GM19397 (cell line): ENCODE data around the gene CTNND2.

Experiments used
- ATAC-seq: cut with Tn5 transposase; IDR thresholded peaks from one replicate; pipeline ENCODE4 v1.9.1; 2021; ENCODE audit warnings: mild to moderate bottlenecking, moderate library complexity; ENCODE audit not compliant: unreplicated experiment

The CTNND2 gene

DNA sequence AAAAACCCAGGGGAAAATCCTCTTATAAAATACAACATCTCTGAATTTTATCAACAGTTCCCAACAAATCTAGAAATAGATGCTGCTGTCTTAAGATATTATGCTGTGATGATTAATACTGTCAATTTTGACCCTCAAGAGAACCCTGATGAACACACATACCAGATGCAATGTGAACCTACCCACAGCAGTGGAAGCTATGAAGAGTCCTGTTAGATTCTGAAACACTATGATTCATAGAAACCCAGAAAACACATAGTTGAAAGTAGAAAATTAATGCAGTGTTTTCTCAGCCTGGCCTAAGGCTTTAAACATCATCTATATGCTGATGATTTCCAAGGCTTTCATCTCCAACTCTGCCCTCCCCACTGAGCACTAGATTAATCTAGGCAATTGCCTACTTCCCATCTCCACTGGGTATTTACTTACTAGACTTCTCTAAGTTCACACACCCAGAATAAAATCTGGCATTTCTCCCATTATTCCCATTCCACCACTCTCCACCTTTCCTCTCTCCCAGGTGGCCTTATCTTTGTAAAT is 296.2 kb downstream of the CTNND2 start:
- ATAC-seq: no peak

DNA sequence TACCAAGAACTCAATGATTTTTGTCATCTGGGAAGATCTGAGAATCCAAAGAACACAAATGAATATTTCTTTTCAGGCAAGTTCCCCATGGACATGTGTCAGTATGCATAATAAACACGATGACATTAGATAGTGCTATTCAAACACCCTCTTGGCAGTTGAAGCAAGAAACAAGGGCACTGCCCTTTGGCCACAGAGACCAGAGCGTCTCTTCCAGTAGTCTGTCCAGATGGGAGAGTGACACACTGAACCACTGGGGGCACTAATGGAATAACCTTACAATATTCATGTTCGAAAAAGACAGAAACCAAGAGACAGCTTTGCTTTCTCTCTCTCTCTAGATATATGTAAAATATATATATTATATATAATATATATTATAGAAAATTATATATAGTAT is 301.9 kb downstream of the CTNND2 start:
- no peak for ATAC-seq

DNA sequence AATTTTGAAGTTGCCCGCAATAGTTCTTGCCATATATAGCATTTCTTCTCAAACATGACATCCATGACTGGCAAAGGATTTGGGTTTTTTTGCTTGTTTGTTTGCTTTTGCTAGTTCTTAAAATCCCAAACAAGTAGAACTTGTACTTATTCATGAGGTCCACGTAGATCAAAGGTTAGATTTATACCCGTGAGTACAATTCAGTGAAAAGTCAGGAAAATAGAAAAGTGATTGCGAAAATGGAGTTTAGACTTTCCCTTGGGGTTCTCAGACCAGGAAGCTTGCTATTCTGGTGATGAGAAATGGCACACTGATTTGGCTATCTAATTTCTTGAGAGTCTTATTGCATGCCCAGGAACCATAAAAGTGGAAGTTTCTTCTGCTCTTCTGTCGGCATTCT is 304.7 kb downstream of the CTNND2 start:
- no peak for ATAC-seq

DNA sequence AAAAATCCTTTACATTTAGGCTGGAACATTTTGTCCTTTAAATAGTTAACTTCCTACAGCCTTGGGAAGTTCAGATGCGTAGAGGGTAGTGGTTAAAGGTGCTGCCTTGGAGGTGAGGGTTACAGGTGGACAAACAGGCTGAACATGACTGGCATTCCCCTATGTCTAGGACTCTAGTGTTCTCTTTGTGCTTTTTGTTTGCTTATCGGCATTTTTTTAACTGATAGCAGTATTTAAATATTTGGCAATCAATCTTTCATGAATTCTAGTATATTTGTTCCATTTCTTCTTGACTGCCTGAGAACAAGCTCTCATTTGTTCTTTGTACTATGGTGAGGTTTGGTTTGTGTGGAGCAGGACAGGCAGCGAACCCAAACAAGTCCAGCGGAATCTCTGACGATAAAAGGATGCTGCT is 307.6 kb downstream of the CTNND2 start:
- ATAC-seq: no peak

DNA sequence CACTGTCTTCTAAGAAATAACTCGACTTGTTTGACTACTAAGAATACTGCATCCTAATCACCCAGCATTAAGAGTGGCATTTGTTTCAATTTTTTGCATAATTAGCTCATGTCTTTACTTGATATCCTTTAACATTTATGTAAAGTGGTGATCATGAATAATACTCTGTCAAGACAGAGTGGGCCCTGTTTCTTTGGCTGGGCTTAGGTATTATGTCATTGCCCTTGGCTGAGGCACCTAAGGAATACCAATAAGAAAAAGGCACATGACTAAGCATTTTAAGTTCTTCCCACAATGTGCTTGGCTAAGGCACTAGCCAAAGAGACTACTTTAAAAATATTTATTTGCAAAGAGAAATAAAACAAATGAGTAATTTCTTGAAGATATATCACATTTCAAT is 308.1 kb downstream of the CTNND2 start:
- no peak for ATAC-seq

DNA sequence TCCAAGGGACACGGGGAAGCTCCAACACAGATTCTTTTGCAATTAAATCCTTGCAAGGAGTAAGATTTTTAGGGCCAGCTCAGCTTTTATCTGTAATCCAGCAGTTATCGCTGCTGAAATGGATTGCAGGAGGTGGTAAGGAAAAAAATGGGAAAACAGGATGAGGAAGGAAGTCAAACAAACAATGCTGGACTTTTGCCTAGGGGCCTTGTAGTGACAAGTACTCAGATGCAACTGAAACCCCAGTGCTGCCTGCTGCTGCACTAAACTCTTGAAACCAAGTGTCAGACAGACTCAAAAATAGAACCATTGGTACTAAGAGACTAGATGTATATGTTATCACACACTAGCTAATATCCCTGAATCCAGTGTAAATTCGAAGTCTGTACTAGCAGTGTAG is 309.2 kb downstream of the CTNND2 start:
- ATAC-seq: no peak

DNA sequence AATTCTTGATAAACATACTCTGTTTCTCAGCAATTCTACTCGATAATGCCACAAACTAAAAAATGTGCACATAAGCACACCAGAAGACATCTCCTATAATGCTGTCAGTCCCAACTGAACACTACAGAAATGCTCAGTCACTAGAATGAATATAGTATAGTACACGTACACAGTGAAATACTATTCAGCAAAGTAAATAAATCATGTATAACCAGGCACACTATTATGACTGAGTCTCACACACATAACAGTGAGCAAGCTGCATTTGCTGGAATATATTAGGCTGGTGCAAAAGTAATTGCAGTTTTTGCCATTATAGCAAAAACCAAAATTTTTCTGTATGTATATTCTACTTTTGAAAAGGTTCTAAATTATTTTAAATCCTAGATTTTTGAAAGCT is 310.2 kb downstream of the CTNND2 start:
- ATAC-seq: no peak

DNA sequence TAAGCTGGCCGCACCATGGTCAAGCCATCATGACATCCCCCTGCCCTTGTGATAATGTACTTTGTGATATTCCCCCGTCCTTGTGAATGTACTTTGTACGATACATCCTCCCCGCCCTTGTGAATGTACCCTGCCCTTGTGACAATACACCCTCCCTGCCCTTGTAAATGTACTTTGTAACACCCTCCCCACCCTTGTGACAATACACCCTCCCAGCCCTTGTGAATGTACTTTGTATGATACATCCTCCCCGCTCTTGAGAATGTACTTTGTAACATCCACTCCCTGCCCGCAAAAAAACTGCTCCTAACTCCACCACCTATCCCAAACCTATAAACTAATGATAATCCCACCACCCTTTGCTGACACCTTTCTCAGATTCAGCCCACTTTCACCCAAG is 313.8 kb downstream of the CTNND2 start:
- no peak for ATAC-seq

DNA sequence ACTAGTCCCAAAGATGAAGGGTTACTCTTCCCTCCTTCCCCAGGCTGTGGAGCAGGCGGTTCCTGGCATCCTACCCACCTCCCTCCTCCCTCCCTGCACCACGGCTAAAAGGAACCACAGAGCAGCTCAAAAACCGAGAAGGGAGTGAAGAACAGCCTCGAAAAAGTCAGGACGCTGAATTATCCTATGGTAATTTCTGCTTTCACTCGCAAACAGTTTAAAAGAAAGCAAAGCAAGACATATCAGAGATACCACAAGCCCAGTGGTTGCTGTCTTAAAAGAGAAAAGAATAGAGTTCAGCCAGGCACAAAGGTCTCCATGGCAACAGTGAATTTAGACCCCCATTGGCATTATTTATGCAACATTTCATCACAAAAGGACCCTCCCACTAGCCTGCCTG is 315.4 kb downstream of the CTNND2 start:
- no peak for ATAC-seq

DNA sequence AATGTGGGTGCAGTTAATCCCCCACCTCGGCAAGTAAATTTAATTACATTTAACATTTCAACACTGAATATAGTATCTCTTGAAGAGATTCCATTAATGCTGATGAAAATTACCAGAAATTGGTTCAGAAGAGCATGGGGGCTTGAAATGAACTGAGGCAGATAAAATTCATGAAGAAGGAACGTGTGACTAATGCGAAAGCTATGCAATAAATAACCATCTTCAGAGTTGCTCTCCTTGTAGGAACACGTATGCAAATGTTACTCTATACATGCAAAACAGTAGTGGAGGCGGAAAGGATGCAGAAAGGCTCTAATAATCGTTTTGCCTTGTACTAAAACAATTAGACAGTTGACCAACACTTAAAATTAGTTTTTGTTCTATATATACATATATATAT is 320.2 kb downstream of the CTNND2 start:
- ATAC-seq: no peak

DNA sequence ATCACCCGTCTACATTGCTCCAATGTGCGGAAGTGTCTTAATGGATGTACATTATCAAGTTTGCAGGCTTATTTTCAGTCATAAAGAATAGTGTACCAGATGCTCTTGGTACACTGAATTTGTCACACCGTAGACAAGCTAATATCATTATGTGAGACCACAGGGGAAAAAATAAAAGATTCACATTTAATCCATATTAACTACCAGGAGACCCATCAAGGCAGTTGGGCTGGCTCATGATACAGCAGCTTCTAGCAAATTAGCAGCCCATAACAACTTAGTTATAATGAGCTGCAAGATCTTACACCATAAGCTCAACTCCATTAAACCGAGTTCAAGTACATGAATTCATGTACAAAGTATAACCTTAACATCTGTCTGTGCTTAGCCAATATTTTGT is 324.9 kb downstream of the CTNND2 start:
- ATAC-seq: no peak

DNA sequence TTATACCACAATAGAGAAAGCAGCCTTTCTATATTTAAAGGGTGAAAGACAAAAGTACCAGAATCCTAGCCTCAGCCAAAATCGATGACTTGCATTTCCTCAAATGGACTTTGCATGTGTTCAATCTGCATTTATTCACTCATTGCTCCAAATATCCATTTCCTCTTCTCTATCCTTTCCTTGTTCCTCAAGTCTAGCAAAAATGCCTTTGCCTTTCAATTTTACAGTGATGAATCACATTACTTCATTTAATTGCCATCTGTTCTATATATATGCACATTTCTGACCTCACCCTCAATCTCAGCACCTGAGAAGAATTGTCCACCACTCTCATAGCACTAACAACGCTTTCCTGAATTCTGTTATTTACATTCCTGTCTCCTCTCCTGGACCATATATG is 329.5 kb downstream of the CTNND2 start:
- no peak for ATAC-seq

DNA sequence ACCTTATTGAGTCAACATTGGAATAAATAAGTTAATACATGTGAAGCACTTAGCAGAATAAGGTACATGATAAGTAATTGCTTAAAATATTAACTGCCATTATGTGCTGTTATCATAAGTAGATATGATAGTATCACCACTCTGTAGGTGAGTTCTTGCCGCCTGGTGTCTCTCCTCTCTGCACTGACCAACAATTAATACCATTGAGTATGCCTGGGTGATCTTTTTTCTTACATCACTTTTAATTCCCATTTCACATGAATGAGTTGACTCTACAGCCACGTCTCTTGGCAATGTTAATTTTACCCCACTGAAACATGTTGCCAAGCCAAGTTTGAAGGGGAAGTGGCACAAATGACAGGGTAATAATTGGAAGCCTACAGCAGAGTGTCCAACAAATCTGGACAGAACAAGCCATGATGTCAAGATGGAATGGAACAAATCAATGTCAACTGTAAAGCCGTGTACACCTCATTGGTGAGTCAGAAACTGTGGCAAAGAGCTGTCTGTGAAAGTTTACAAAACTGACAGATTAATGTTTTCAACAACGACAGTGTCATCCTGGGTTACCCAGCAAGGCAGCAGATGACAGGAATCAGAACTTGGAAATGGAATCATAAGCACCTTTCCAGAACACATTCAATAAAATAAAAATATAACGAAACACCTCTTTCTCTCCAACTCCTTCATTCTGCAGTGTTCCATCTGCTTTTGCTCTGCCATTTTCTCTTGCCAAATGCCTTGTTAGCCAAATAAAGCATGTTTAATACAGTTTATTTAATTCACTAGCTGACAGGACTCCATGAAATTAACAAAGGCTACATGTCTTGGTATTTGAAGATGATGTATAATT is 330.9 kb downstream of the CTNND2 start:
- ATAC-seq: no peak

DNA sequence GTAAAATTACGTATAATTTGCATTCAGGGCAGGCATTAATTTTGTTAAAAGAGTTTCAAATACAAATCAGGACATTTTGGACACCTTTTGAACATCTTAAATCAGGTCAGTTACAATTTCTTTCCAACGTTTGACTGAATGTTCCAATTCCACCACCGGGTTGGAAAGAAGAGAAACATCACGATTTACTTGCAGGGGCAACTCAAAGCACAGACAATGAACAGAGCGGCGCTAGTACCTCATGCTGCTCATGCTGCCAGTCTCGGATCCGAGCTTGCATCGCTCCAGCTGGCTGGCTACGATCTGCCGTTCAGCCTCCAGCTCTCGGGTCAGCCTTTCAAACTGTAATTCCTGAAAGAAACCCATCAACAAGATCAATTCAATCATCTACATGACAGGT is 339.5 kb downstream of the CTNND2 start:
- no peak for ATAC-seq

DNA sequence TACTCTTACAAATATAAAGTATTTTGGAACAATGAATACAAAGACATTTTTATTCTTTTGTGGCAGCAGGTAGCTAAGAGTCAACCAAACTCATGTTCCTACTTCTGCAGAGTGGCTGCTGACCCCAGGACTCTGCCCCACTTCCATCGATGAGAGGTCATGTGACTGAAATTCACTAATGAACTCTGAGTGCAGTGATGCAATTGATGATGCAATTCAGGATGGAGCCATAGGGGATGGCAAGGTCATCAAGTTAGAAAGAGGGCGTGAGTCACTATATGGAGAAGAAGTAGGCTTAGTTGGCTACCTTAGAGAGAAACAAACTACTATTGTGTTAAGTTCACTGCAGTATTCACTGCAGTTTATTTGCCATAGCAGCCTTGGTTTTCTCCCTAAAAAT is 340.4 kb downstream of the CTNND2 start:
- no peak for ATAC-seq

DNA sequence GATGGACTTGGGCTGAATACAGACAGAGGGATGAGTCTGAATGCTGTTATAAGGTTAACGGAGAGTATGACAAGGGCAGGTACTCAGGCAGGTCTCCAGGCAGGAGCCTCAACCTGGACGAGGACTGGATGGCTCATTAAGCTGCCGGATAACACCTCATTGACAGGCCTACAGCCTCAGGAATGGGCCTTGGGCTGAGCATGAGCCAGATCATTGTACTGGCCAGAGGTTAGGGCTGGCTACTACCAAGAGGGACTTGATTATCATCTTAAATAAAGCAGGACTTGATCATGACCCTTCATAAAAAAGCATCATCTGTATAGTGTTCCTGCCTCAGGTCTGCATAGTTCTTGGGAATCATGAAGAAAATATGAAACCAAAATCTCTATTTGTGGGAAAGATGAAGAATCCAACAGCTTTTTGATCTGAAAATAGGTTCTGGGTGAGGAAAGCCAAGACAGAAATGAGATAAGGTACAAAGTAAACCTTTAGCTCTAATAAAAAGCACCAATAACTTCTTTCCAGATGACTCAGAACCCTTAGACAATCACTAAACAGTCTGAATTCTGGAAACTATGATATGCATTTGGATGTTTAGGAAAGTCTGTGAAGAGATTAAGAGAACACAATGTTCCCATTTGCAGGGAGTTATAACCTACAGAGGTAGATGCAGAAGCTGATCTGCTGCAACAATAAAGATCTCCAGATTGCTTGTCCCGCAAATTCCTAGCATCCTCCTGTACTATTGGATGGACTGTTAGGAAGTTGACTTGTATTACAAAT is 343.1 kb downstream of the CTNND2 start:
- no peak for ATAC-seq

DNA sequence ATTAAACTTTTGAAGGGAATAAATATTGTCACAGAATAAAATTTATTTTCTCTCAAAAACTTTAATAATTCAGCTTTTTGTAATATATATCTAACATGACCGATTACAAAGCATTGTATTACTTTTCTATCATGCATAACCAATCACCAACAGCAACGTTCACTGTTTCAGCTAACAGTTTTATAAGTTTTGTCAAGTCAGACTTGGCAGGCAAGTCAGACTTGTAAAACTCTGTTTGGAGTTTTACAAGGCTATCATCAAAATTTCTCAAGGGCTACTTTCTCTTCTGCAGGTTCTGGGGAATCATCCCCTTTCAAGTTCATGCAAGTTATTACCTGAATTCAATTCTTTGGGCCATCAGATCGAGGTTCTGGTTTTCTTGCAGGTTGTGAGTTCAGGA is 347.2 kb downstream of the CTNND2 start:
- no peak for ATAC-seq

DNA sequence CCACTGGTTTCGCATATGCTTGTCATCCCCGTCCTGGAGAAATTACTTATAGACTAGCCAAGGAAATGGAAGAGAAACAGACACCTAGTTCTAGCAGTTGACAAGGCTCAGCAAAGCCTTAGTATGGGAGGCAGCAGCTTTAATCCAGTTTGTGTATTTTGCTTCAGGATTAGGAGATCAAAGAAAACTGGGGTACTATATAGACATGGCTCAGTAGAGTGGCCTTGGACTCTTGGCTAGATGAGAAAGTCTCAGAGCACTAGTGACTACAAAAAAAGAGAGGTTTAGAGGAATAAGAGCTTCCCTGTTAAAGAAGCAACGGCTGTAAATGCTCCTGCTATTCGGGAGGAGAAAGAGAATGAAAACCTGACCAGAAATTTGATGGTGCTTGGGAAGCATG is 349.1 kb downstream of the CTNND2 start:
- no peak for ATAC-seq

DNA sequence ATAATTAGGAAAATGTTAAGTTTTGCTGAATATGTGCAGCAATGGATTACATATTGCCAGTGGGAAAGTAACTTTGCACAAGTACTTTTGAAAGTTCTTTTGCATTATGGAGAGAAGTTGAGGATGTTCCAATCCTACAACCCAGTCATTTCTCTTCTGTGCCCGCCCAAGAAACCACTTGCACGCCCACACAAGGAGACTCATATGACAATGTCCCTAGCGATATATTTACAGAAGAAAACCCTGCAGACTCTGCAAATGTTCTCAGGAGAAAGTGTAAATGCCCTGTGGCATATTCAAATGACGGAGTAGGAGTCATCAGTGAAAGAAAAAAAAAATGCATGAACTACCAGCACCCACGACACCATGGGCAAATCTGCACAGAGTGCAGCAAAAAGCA is 356.5 kb downstream of the CTNND2 start:
- ATAC-seq: no peak

DNA sequence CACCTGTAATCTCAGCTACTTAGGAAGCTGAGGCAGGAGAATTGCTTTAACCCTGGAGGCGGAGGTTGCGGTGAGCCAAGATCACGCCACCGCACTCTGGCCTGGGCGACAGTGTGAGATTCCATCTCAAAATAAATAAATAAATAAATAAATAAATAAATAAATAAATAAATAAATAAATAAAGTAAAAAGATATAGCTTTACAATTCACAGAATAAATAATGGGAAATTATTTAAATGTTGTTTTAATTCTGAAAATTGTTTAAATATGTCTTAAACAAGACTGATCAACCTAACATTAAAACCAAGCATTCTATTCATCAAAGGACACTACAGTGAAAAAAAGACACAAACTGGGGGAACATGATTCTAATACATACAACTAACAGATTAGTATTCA is 357.1 kb downstream of the CTNND2 start:
- no peak for ATAC-seq

DNA sequence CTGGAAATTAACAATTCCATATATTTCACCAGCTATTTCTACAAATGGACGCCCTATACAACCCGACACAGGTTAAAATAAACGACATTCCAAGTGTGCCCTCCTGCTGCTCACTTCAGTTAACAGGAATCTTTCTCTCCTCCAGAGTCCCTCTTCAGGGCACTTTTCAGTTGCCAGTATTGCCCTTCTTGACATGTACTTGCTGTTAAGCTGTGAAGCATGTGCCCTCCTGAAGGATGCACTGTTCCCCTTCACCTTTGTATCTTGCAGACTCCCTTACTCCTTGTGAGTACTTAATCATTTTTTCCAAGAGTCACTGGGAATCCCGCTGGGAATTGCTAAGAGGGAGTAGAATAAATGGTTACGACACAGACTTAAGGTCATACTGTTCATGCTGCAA is 364.1 kb downstream of the CTNND2 start:
- ATAC-seq: no peak
